Ovary (tissue), 9 donors: Measurements from ENCODE around the gene MYADML2. TPM values are rescaled to one million over a fixed set of nuclear protein-coding genes. Genes with fewer than 3 reads are reported as not detected.
A peak's percentile ranks its signal among the peaks of the same experiment; 100 is the strongest.

ENCODE experiments used
- DNase-seq, 5 donors: peaks; one replicate each; pipeline ENCODE4 v3.0.0-alpha.2; 2019 to 2020
- H3K27ac ChIP-seq, 2 donors: fragments of 200-600 bp; one replicate each; pipeline versions ENCODE4 v1.5.1 to v1.8.0; 2019 to 2022
- H3K27me3 ChIP-seq: fragments of 200-600 bp; one replicate; pipeline ENCODE4 v1.8.0; 2022
- H3K36me3 ChIP-seq: fragments of 200-600 bp; sonication (generic); one replicate; pipeline ENCODE4 v1.5.1; 2019
- H3K4me1 ChIP-seq: one replicate; pipeline ENCODE4 v1.8.1; 2013; ENCODE audit warnings: mild to moderate bottlenecking, moderate library complexity; ENCODE audit not compliant: insufficient read depth
- H3K4me3 ChIP-seq: fragments of 200-600 bp; sonication (generic); one replicate; pipeline ENCODE4 v1.5.1; 2017
- H3K9me3 ChIP-seq, 2 donors: fragments of 200-600 bp in 1 of 2; sonication (generic) in 1 of 2; one replicate each; pipeline versions ENCODE4 v1.5.1 to v1.8.1; 2013 to 2019; ENCODE audit warnings: mild to moderate bottlenecking in 1 of 2, moderate library complexity in 1 of 2
- EP300 ChIP-seq: sonication (generic); formaldehyde crosslinking; IDR thresholded peaks from one replicate; pipeline ENCODE4 v1.6.1; 2017; ENCODE audit warnings: antibody characterized with exemption
- POLR2A ChIP-seq: fragments of 450-650 bp; IDR thresholded peaks from one replicate; pipeline ENCODE4 v1.6.1; 2017; ENCODE audit warnings: antibody characterized with exemption, mild to moderate bottlenecking, moderate library complexity
- WGBS, 3 donors: extraction: QIAGEN DNeasy Blood & Tissue Kit in 1 of 3; methylation state at CpG; one replicate each; pipeline versions ENCODE4 v1.1.5 to v1.1.7; 2013 to 2017; 5-methylcytosine and 5-hydroxymethylcytosine counted together
- intact Hi-C, 4 donors: fragments of 100-400 bp; cut with DNase I; formaldehyde crosslinking; loops; one replicate each; pipeline versions ENCODE4 v1.11.0 to v1.15.1; 2022 to 2023
- polyA plus RNA-seq, 2 donors: library from polyadenylated mRNA; stranded (reverse); fragments of 200-250 nt in 1 of 2; fragments of 350-450 nt in 1 of 2; fragmentation: Illumina TruSeq in 1 of 2; extraction: RNeasy Lipid Tissue Mini Kit (QIAGEN cat#74804) in 1 of 2; gene quantifications; one replicate each; pipeline ENCODE4 v1.2.3, GENCODE V29; 2013 to 2014
- total RNA-seq, 7 donors: library from RNA; depleted of rRNA in 2 of 7; stranded (reverse); fragments of >200 nt in 2 of 7; fragmentation: NEBNext Ultra II Directional in 3 of 7; extraction: Animal tissue kit (Norgen Biotek cat#: 25700) in 3 of 7; gene quantifications; one replicate each; pipeline versions ENCODE4 v1.1.0 to v1.2.4, GENCODE V29; 2016 to 2023
- TF ChIP-seq, protein P1 (sequence below), 3 donors: fragments of 450-650 bp in 2 of 3; fragments of 200-600 bp in 1 of 3; IDR thresholded peaks; one replicate each; pipeline versions ENCODE4 v1.5.1 to v1.8.0; 2016 to 2022; ENCODE audit warnings: antibody characterized with exemption in 3 of 3, mild to moderate bottlenecking in 1 of 3
- donor health status: DM: no; HTN: no; CAD: no; lungs with moderate emphysema.
- donor health status: DM: no; HTN: no; CAD: no.
- donor health status: Bipolar disorder and iron deficiency.
- donor health status: DM: yes; HTN: yes; CAD: no.
- donor health status: DM: no; HTN: no; CAD: no.
- donor health status: DM: yes; HTN: yes; CAD: no.

Gene MYADML2
- total and polyA plus RNA-seq, 9 donors: not detected

DNA sequence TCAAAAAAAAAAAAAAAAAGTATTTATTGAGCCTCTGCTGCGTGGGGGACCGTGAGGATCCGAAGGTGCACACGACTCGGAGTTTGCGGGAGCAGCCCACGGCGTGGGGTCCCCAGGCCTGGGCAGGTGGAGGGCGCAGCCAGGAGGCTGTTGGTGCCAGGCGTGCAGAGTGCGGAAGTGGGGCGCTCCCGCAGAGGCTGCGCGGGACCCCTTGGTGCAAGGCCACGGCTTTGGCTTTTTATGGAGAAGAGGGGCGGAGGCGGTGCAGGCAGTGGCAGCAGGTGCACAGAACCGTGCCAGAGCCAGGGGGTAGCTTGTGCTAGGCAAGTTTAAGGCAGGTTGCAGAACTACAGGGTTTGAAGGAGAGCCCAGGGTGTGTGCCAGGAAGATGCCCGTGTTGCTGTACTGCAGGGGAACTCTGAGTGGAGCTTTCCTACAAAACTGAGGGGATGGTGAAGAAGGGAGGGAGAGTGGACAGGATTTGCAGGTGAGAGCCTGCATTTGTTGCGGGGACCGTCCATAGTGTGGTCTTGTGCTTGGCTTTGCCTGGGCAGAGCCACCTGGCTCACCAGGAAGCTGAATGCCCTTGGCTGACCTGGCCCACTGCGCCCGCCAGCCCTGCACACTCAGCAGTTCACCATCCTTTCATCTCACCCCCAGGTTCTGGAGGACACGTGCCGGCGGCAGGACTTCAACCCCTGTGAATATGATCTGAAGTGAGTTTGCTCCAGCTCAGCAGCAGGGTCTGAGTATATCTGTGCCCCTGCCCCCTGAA lies 31.7 kb upstream of the MYADML2 start:
- Histone ChIP-seq H3K9me3 (no peaks in the 10 kb centered on the region), H3K4me1 (peaks cover 6% of the 10 kb centered on the region), H3K36me3 (no peaks in the 10 kb centered on the region), H3K27ac (no peak overlapping the region), H3K27me3 (no peaks in the 10 kb centered on the region), H3K4me3 (peak overlapping the region; percentile 65)
- no peak for DNase-seq
- intact Hi-C loops: no loop called here
- 79 to 90% (median 90%) methylated on average over 27 of the region's 27 CpGs for WGBS, 3 donors
- TF ChIP-seq EP300 (no peak), POLR2A (no peak)
- TF ChIP-seq, protein P1, sequence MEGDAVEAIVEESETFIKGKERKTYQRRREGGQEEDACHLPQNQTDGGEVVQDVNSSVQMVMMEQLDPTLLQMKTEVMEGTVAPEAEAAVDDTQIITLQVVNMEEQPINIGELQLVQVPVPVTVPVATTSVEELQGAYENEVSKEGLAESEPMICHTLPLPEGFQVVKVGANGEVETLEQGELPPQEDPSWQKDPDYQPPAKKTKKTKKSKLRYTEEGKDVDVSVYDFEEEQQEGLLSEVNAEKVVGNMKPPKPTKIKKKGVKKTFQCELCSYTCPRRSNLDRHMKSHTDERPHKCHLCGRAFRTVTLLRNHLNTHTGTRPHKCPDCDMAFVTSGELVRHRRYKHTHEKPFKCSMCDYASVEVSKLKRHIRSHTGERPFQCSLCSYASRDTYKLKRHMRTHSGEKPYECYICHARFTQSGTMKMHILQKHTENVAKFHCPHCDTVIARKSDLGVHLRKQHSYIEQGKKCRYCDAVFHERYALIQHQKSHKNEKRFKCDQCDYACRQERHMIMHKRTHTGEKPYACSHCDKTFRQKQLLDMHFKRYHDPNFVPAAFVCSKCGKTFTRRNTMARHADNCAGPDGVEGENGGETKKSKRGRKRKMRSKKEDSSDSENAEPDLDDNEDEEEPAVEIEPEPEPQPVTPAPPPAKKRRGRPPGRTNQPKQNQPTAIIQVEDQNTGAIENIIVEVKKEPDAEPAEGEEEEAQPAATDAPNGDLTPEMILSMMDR (IDR thresholded peaks at IDR 0.05): no peak

DNA sequence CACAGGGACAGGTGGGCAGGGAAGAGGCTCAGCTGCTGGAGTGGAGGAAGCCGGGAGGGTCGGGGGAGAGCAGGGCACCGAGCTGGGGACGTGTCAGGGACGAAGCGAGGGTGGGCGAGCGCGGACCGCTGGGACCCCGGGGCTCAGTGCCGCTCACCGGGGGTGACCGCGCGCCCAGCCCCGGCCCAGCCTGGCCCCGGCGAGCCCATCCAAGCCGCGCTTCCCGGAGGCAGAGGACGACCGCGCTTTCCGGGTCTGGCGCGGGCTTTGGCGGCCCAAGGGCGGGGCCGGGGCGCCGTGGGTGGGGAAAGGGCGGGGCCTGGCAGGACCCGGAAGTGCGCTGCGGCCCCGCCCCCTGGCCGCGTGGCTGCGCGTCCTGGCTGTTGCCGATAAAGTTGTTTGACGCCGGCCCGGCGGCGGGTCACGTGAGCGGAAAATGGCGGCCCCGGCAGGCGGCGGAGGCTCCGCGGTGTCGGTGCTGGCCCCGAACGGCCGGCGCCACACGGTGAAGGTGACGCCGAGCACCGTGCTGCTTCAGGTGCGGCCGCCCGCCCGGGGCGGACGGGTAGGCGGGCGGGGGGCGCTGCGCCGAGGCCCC lies 30.3 kb upstream of the MYADML2 start, which contains the start of gene ASPSCR1:
Gene ASPSCR1, plus strand, starts transcription at position 419 of the 598 bp plus-strand sequence. Its CDS starts 18 bp downstream, at position 437.
- intact Hi-C loops: no loop called here
- WGBS, 3 donors: 1% methylated on average over 50 to 76 of the region's 76 CpGs
- Histone ChIP-seq H3K9me3 (no peaks in the 10 kb centered on the region), H3K4me1 (peaks cover 6% of the 10 kb centered on the region), H3K4me3 (peak within 1 kb of the TSS; percentile 65), H3K27ac (peak within 1 kb of the TSS; percentile 26 to 68), H3K27me3 (no peaks in the 10 kb centered on the region), H3K36me3 (no peaks in the 10 kb centered on the region)
- TF ChIP-seq, protein P1 (IDR thresholded peaks at IDR 0.05): no peak
- TF ChIP-seq POLR2A (peak; percentile 55), EP300 (no peak)
- peak; percentile 89 to 95 (median 93) for DNase-seq

DNA sequence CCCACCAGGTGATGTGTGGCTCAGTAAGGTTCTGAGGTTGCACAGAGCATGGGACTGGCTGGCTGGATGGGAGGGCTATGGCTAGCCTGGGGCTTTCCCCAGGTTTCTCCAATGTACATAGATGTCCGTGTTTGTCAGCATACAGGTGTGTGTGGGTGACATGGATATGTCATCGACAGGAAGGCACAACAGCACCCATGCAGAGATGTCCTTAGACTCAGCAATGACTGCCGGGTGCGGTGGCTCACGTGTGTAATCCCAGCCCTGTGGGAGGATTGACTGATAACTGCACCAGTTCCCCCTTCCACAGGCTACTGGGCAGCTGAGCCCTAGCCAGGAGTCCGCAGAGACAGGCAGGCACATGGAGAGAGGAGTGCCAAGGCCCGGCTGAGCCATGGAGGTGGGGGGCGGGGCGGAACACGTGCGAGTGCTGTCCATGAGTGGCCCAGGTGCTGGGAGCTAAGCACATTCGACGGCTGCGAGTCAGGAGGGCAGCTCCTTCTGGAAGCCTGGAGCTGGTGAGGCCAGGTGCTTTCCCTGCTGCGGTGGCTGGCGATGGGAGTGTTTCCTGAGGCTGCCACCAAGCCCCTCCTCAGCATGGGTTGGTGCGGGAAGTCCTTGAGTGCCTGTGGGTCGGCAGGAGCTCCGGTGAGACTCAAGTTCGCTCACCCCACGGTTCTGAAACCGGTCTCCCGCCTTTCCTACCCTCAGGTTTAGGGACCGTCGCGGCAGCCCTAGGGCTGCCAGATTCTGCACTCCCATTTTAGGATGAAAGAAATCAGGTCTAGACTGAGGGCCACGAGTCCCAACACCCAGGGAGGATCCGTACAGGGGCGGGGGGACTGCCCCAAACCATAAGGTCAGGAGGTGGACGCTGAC lies 29.5 kb upstream of the MYADML2 start:
- intact Hi-C loops: no loop called here
- TF ChIP-seq EP300 (no peak), POLR2A (no peak)
- TF ChIP-seq, protein P1 (IDR thresholded peaks at IDR 0.05): no peak
- 26 to 29% (median 28%) methylated on average over 30 of the region's 30 CpGs for WGBS, 3 donors
- H3K9me3 ChIP-seq: no peaks in the 10 kb centered on the region
- H3K36me3 ChIP-seq: no peaks in the 10 kb centered on the region
- H3K27me3 ChIP-seq: no peaks in the 10 kb centered on the region
- peak overlapping the region in 1 of 2 donors; percentile 68 for H3K27ac ChIP-seq
- peak overlapping the region; percentile 65 for H3K4me3 ChIP-seq
- peaks cover 6% of the 10 kb centered on the region for H3K4me1 ChIP-seq
- DNase-seq: peak in 3 of 5 donors; percentile 34 to 64 (median 55)

DNA sequence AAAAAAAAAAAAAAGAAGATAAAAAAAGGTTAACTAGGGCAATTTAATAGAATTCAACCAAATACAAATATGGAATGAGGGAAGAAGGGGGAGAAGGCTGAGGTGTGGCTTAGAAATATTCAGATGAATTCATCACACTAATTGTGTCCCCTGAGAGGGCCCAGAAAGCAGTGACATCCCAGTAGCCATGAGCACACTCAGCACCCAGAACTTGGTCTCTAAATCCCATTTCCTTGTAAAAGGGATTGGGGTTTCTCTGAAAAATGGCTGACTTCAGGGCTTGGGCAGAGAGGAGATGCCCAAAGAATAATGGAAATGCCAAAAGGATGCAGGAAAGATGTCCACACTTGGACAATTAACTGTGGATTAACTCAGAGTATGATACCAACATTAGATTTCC lies 26.4 kb upstream of the MYADML2 start:
- H3K4me3 ChIP-seq: no peak overlapping the region
- intact Hi-C loops: no loop called here
- H3K4me1 ChIP-seq: peaks cover 3% of the 10 kb centered on the region
- TF ChIP-seq, protein P1 (IDR thresholded peaks at IDR 0.05): no peak
- no peak for TF ChIP-seq EP300
- no peak for TF ChIP-seq POLR2A
- DNase-seq: no peak
- H3K36me3 ChIP-seq: no peaks in the 10 kb centered on the region
- H3K27ac ChIP-seq: no peak overlapping the region
- H3K27me3 ChIP-seq: no peaks in the 10 kb centered on the region
- H3K9me3 ChIP-seq: no peaks in the 10 kb centered on the region
